Endothelial cell (in vitro differentiated cells): Measurements from ENCODE around the gene TCIRG1. TPM values are rescaled to one million over a fixed set of nuclear protein-coding genes. Genes with fewer than 3 reads are reported as not detected.
A peak's percentile ranks its signal among the peaks of the same experiment; 100 is the strongest.
"Not testable (repeated sequence)": the region's sequence is repeated elsewhere in the genome, so short reads cannot be mapped to it uniquely, and the experiment has no call there.

Source experiments
- DNase-seq: peaks from one replicate; pipeline ENCODE4 v3.0.0; 2021; ENCODE audit warnings: low spot score
- H3K27ac Mint-ChIP-seq: one replicate; pipeline ENCODE4 v1.8.0; 2021; ENCODE audit warnings: mixed read lengths, inconsistent platforms; ENCODE audit not compliant: unreplicated experiment
- H3K27me3 Mint-ChIP-seq: one replicate; pipeline ENCODE4 v1.8.0; 2021; ENCODE audit warnings: mild to moderate bottlenecking, moderate library complexity, mixed read lengths, inconsistent platforms; ENCODE audit not compliant: unreplicated experiment
- H3K36me3 Mint-ChIP-seq: one replicate; pipeline ENCODE4 v1.8.0; 2021; ENCODE audit warnings: mild to moderate bottlenecking, low read depth, mixed read lengths, inconsistent platforms; ENCODE audit not compliant: unreplicated experiment
- H3K4me1 Mint-ChIP-seq: one replicate; pipeline ENCODE4 v1.8.0; 2021; ENCODE audit warnings: mild to moderate bottlenecking, mixed read lengths, inconsistent platforms; ENCODE audit not compliant: unreplicated experiment
- H3K4me3 Mint-ChIP-seq: one replicate; pipeline ENCODE4 v1.8.0; 2021; ENCODE audit warnings: mild to moderate bottlenecking, mixed read lengths, inconsistent platforms; ENCODE audit not compliant: unreplicated experiment
- H3K9me3 Mint-ChIP-seq: one replicate; pipeline ENCODE4 v1.8.0; 2021; ENCODE audit warnings: mixed read lengths, inconsistent platforms; ENCODE audit not compliant: unreplicated experiment
- long read RNA-seq: library from polyadenylated mRNA; unstranded; transcript quantifications from one replicate; pipeline ENCODE4 v2.0.0, GENCODE V29; 2020; ENCODE audit not compliant: unreplicated experiment
- total RNA-seq: library from RNA; stranded (reverse); fragmentation: NEBNext Ultra II Directional; extraction: Animal tissue kit (Norgen Biotek cat#: 25700); gene quantifications from one replicate; pipeline ENCODE4 v1.2.1, GENCODE V29; 2021; ENCODE audit not compliant: unreplicated experiment
- TF ChIP-seq, protein P1 (sequence below): fragments of 200-600 bp; sonication (generic); IDR thresholded peaks from one replicate; pipeline ENCODE4 v1.5.0; 2021; ENCODE audit warnings: antibody characterized with exemption; ENCODE audit not compliant: unreplicated experiment

TCIRG1 gene, protein sequence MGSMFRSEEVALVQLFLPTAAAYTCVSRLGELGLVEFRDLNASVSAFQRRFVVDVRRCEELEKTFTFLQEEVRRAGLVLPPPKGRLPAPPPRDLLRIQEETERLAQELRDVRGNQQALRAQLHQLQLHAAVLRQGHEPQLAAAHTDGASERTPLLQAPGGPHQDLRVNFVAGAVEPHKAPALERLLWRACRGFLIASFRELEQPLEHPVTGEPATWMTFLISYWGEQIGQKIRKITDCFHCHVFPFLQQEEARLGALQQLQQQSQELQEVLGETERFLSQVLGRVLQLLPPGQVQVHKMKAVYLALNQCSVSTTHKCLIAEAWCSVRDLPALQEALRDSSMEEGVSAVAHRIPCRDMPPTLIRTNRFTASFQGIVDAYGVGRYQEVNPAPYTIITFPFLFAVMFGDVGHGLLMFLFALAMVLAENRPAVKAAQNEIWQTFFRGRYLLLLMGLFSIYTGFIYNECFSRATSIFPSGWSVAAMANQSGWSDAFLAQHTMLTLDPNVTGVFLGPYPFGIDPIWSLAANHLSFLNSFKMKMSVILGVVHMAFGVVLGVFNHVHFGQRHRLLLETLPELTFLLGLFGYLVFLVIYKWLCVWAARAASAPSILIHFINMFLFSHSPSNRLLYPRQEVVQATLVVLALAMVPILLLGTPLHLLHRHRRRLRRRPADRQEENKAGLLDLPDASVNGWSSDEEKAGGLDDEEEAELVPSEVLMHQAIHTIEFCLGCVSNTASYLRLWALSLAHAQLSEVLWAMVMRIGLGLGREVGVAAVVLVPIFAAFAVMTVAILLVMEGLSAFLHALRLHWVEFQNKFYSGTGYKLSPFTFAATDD
- 294 TPM for total RNA-seq
- long read RNA-seq, transcript TCIRG1-201 (20 exons, 2,677 nt) = major isoform, 45 of 140 reads
- long read RNA-seq, partial matches to known transcripts = 17 of 140 reads
- long read RNA-seq, other reads (novel, unspliced or antisense) = 78 of 140 reads

DNA sequence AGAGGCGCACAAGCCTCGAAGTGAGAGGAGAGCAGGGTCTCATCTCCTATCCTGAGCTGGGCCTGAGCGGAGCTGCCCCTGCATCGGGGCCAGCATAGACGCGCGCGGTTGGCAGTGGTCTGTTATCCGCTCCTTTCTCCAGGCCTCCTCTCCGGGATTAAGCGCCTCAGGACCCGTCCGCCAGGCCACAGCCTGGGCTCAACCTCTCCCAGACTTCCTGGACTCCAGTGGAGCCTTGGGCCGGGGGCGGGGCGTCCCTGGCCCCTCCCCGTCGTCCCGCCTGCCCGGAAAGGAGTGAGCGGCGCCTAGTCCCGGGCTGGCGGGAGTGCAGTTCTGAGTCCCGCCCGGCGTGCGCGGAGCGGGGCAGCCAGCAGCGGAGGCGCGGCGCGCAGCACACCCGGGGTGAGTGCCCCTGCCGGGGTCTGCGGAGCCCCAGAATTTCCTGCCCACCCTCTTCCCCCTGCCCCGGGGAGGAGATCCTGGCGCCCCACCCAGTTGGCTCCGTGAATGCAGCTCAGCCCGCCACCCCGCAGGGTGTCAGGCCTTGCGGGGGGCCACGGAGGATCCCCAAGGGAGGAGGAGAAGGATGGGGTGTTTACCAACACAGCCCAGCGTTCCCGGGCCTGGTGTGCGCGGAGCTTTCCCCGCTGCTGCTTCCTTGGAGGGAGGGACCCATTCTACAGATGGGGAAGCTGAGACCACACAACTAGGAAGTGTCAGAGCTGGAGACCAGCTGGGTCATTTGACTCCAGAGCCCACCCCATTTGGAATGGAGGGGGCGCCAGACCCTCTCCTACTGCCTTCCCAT, at the start of gene TCIRG1:
TCIRG1 (plus strand) TSS at position 308 of the 808 bp plus-strand sequence. CDS start 2,247 bp downstream, outside the sequence.
- peak within 1 kb of the TSS; percentile 83 for H3K4me3 Mint-ChIP-seq
- H3K27ac Mint-ChIP-seq = peak within 1 kb of the TSS; percentile 80
- peaks cover 7% of the 10 kb centered on the region for H3K27me3 Mint-ChIP-seq
- peaks cover 3% of the 10 kb centered on the region for H3K36me3 Mint-ChIP-seq
- DNase-seq = peak; percentile 72
- H3K9me3 Mint-ChIP-seq = no peaks in the 10 kb centered on the region
- H3K4me1 Mint-ChIP-seq = peaks cover 16% of the 10 kb centered on the region
- TF ChIP-seq, protein P1, sequence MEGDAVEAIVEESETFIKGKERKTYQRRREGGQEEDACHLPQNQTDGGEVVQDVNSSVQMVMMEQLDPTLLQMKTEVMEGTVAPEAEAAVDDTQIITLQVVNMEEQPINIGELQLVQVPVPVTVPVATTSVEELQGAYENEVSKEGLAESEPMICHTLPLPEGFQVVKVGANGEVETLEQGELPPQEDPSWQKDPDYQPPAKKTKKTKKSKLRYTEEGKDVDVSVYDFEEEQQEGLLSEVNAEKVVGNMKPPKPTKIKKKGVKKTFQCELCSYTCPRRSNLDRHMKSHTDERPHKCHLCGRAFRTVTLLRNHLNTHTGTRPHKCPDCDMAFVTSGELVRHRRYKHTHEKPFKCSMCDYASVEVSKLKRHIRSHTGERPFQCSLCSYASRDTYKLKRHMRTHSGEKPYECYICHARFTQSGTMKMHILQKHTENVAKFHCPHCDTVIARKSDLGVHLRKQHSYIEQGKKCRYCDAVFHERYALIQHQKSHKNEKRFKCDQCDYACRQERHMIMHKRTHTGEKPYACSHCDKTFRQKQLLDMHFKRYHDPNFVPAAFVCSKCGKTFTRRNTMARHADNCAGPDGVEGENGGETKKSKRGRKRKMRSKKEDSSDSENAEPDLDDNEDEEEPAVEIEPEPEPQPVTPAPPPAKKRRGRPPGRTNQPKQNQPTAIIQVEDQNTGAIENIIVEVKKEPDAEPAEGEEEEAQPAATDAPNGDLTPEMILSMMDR = no peak

DNA sequence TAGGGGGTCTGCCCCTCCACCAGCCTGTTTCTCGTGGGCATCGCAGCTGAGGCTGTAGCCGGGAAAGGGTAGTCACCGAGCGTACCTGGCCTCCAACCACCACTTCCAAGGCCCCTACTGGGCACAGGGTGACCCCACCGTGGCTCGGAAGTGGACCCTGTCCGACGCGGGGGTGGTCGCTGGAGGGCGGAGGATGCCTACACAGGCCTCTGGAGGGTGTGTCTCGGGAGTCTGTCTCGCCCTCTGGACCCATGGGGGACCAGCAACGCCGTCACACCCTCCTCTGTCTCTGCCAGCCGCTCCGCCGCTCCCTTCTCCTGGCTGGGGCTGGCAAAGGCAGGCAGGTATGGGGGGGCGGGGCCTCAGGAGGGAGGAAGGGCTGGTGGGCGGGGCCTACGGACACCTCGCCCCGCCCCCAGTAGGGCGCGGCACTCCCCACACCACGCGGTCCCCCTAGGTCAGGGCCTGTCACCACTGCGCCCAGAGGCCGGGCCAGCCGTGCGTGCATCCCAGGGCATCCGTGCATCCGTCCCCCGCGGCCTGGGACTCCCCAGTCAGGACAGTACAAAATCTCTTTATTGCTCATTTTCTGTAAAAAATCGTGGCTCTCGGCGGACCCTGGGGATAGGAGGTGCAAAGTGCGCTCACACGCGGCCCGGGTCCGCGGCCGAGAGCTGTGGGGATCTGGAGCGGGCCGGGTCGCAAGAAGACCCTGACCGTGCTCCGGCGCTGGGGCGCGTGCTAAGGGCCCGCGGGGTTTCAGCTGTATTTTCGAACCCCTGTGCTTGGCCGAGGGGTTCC, 48.1 kb upstream of the TCIRG1 start:
- H3K27me3 Mint-ChIP-seq = not testable (repeated sequence)

DNA sequence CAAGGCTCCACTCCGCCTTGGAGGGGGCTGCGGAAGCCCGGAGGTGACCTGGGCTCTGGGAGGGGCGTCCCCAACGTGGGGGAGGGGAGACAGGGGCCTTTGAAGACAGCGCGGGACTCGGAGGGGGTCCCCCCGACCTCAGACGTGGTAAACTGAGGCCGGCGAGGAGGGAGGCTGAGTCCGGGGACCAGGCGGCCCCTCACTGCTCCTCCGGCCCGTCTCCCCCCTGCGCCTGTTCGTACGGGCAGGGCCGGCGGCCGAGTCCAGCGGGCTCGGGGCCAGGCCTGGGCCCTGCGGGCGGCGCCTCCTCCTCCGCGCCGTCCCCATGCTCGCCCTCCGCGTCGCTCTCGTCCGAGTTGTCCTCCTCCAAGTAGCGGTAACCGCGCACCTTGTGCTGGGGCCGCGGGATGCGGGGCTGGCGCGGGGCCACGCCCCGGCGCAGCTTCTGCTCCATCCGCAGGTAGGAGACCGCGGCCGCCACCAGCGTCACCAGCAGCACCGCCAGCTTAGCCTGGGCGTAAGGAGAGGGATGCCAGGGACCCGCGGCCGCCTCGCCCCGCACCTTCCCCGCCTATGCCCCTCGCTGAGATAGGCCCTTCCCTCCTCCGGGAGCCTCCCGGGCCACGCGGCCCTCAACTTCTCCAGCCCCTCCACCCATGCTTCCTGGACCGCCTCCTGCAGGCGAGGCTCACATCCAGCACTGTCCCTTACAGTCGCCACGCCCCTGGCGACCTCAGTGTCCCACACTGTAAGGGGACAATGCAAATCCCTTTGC, 47.3 kb upstream of the TCIRG1 start:
- H3K4me3 Mint-ChIP-seq, H3K36me3 Mint-ChIP-seq, DNase-seq, H3K4me1 Mint-ChIP-seq, H3K27ac Mint-ChIP-seq, H3K27me3 Mint-ChIP-seq, H3K9me3 Mint-ChIP-seq: not testable (repeated sequence)

More for the DNA sequence above, 48.1 kb upstream of the TCIRG1 start:
- not testable (repeated sequence) for H3K27ac Mint-ChIP-seq, H3K36me3 Mint-ChIP-seq, H3K4me3 Mint-ChIP-seq, H3K9me3 Mint-ChIP-seq, H3K4me1 Mint-ChIP-seq, DNase-seq

DNA sequence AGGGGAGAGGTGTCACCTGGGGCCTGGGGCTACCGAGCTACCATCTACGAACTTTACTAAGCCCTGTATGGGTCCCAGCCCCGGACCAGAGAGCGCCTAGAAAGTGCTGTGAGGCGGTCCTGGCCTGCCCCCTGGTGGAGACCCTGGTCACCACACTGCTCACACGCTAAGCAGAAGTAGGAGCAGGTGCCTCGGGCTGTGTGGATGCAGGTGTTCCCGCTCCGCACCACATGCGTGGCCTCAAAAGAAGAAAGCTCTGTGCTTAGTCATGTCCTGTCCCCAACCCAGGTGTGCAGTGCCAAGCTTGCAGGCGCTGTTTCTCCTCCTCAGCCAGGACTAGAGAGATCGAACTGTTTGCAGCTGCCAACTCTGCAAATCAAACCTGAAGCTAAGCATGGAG, 45.0 kb upstream of the TCIRG1 start:
- TF ChIP-seq, protein P1 = peak; percentile 69
- DNase-seq, H3K36me3 Mint-ChIP-seq, H3K9me3 Mint-ChIP-seq, H3K4me3 Mint-ChIP-seq, H3K27ac Mint-ChIP-seq, H3K4me1 Mint-ChIP-seq: not testable (repeated sequence)
- H3K27me3 Mint-ChIP-seq = peaks cover 11% of the 10 kb centered on the region

DNA sequence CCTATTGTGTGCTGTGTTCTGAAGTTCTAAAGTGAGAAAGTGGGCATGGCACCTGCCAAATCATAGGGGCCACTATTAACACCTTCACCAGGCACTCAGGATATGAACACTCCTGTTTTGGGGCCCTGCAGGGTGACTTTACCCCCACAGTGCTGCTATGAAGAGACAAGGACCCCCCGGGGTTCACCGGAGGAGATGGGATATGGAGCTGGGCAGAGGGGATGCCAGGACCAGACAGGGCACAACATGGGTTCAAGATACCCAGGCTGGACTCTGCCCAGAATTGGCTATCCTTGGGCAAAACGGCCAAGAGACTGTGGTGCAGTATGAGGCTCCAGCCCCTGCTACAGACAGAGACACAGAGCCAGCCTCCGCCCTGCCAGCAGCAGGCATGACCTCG, 44.4 kb upstream of the TCIRG1 start:
- not testable (repeated sequence) for H3K9me3 Mint-ChIP-seq, H3K36me3 Mint-ChIP-seq, H3K27ac Mint-ChIP-seq, H3K4me3 Mint-ChIP-seq, H3K4me1 Mint-ChIP-seq, DNase-seq
- peaks cover 11% of the 10 kb centered on the region for H3K27me3 Mint-ChIP-seq

DNA sequence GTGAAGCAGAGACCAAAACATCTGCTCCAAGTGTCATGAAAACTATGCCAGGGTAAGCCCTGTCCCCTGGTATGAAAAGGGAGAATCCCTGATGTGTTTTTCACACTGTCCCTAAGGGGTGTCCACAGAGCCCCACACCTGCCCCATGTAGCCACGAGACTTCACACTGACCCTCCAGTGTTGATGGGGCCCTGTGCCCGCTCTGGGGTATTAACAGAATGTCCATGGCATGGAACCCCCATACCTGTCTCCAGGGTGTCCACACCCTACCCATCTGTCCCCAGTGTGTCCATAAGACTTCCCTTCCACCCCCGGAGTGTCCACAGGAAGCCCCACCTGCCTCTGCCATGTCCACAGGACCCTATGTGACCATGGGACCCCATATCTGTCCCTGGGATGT, 43.7 kb upstream of the TCIRG1 start:
- DNase-seq, H3K4me3 Mint-ChIP-seq, H3K9me3 Mint-ChIP-seq, H3K36me3 Mint-ChIP-seq, H3K4me1 Mint-ChIP-seq, H3K27me3 Mint-ChIP-seq, H3K27ac Mint-ChIP-seq: not testable (repeated sequence)

DNA sequence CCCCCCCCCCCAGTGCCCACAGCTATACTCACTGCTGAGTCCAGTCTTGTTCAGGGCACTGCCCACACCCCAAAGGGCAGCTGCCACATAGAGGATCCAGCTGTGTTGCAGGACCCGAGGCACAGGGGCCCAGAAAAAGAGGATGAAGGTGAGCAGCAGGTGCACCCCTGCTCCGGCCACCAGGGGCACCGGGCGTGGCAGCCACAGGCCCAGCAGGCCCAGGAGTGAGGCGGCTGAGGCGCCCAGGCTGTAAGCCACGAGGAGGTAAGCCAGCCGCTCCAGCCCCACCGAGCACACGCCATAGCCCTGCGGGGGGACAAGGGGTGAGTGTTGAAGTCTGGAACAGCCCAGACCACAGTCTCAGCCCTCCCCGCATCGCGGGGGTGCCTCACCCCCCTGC, 43.2 kb upstream of the TCIRG1 start:
- H3K4me3 Mint-ChIP-seq, H3K36me3 Mint-ChIP-seq, H3K9me3 Mint-ChIP-seq, H3K27me3 Mint-ChIP-seq, DNase-seq, H3K27ac Mint-ChIP-seq, H3K4me1 Mint-ChIP-seq: not testable (repeated sequence)
